HEK293T (cell line): ENCODE measurements around the gene ITGA11.

Experiments
- CTCF ChIA-PET: fragments of 350-600 bp; formaldehyde crosslinking; extraction: SDS; loops from one replicate; lab custom pipeline; 2021; ENCODE audit warnings: antibody characterized with exemption, inconsistent platforms; lab: Yijun Ruan, JAX
- POLR2A ChIA-PET: fragments of 350-600 bp; formaldehyde crosslinking; extraction: SDS; loops from one replicate; lab custom pipeline; 2020; ENCODE audit warnings: antibody characterized with exemption, inconsistent platforms; lab: Yijun Ruan, JAX
- DNase-seq: peaks from one replicate; pipeline ENCODE4 v3.0.0; 2012; ENCODE audit warnings: mixed read lengths; ENCODE audit errors: extremely low spot score
- ARNT ChIP-seq: fragments of 450-650 bp; IDR thresholded peaks from 2 replicates; pipeline ENCODE4 v1.6.1; 2017; ENCODE audit warnings: mild to moderate bottlenecking
- BHLHE40 ChIP-seq: fragments of 450-650 bp; IDR thresholded peaks from 2 replicates; pipeline ENCODE4 v1.6.1; 2016; ENCODE audit warnings: mild to moderate bottlenecking, moderate library complexity, borderline replicate concordance
- CTBP1 ChIP-seq: fragments of 450-650 bp; IDR thresholded peaks from 2 replicates; pipeline ENCODE4 v1.6.1; 2016; ENCODE audit warnings: borderline replicate concordance
- ELF4 ChIP-seq: fragments of 450-650 bp; IDR thresholded peaks from 2 replicates; pipeline ENCODE4 v1.6.1; 2017; ENCODE audit warnings: antibody characterized with exemption
- FOXA1 ChIP-seq: fragments of 450-650 bp; IDR thresholded peaks from 2 replicates; pipeline ENCODE4 v1.6.1; 2016; ENCODE audit warnings: mild to moderate bottlenecking
- FOXK2 ChIP-seq: fragments of 450-650 bp; IDR thresholded peaks from 2 replicates; pipeline ENCODE4 v1.6.1; 2016; ENCODE audit warnings: mild to moderate bottlenecking
- FOXM1 ChIP-seq: fragments of 450-650 bp; IDR thresholded peaks from 2 replicates; pipeline ENCODE4 v1.6.1; 2017; ENCODE audit warnings: mild to moderate bottlenecking, borderline replicate concordance
- HDGF ChIP-seq: fragments of 450-650 bp; IDR thresholded peaks from 2 replicates; pipeline ENCODE4 v1.6.1; 2017; ENCODE audit warnings: antibody characterized with exemption, borderline replicate concordance
- L3MBTL2 ChIP-seq: fragments of 450-650 bp; conservative IDR thresholded peaks from 2 replicates; pipeline ENCODE4 v1.6.1; 2016; ENCODE audit warnings: mild to moderate bottlenecking
- LEF1 ChIP-seq: fragments of 450-650 bp; IDR thresholded peaks from 2 replicates; pipeline ENCODE4 v1.6.1; 2017; ENCODE audit warnings: mild to moderate bottlenecking, borderline replicate concordance
- NFRKB ChIP-seq: fragments of 450-650 bp; IDR thresholded peaks from 2 replicates; pipeline ENCODE4 v1.6.1; 2016; ENCODE audit warnings: mild to moderate bottlenecking, moderate library complexity
- SP1 ChIP-seq: fragments of 450-650 bp; IDR thresholded peaks from 2 replicates; pipeline ENCODE4 v1.6.1; 2017
- SUZ12 ChIP-seq: fragments of 450-650 bp; IDR thresholded peaks from 2 replicates; pipeline ENCODE4 v1.6.1; 2016; ENCODE audit warnings: mild to moderate bottlenecking
- TARDBP ChIP-seq: fragments of 450-650 bp; IDR thresholded peaks from 2 replicates; pipeline ENCODE4 v1.6.1; 2016
- ZNF384 ChIP-seq: fragments of 450-650 bp; IDR thresholded peaks from 2 replicates; pipeline ENCODE4 v1.6.1; 2016
- TF ChIP-seq, protein P1 (sequence below): fragments of 450-650 bp; IDR thresholded peaks from 2 replicates; pipeline ENCODE4 v1.6.1; 2016

The ITGA11 gene

DNA sequence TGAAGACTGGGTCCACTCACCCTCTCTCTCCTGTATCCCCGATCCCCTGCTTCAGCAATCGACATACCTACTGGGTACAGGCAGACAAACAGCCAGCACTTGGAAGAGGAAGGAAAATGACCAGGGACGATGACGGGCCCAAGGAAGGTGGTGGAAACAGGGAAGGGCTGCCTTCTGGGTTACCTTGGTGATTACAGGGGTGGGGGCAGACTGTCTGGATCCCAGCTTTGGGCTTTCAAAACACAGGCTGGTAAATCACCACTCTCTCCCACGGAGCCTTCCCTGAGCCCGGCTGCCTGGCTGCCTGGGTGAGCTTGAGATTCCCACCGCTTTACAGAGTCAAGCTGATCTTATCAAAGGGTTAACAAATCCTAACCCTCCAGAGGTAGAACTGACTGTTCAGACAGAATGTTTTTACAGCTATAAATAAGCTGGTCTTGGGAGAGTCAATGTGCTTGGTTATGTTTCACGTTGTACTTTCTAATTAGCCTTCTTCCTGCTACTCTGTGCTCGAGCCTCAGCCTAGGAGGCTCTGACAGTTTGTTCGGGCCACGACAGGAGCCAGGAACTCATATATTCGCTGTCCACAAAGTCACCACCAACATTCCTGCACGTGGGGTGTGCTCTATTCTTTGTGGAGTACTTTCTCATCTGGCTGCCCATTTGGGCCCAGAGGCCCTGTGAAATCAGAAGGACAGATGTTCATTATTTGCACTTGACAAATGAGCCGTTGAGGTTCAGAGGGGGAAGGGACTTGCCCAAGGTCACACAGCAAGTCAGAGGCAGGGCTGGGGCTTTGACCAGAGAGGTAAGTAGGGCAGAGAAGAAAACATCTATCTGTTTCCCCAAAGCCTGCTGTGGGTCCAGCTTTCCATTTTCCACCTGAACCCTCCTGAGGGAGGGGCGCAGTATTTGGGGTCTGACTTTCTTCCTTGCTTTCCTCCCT lies 91.0 kb downstream of the ITGA11 start:
- POLR2A ChIA-PET, result interaction anchor here (1.2 kb wide), 1 partner anchor 64 kb away, joined by 4 read pairs; the partner anchor contains the start of gene FEM1B
- no peak for DNase-seq
- CTCF ChIA-PET, result interaction anchor here (0.6 kb wide), 1 partner anchor 146 kb away, joined by 8 read pairs; no protein-coding TSS in a partner anchor

GRCh38 chr15:68339481-68339880 lies 92.5 kb downstream of the ITGA11 start:
- TF ChIP-seq CTBP1, result no peak
- no peak for TF ChIP-seq FOXK2
- TF ChIP-seq, protein P1, sequence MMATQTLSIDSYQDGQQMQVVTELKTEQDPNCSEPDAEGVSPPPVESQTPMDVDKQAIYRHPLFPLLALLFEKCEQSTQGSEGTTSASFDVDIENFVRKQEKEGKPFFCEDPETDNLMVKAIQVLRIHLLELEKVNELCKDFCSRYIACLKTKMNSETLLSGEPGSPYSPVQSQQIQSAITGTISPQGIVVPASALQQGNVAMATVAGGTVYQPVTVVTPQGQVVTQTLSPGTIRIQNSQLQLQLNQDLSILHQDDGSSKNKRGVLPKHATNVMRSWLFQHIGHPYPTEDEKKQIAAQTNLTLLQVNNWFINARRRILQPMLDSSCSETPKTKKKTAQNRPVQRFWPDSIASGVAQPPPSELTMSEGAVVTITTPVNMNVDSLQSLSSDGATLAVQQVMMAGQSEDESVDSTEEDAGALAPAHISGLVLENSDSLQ, result no peak
- no peak for TF ChIP-seq ZNF384
- no peak for TF ChIP-seq L3MBTL2
- no peak for TF ChIP-seq LEF1
- no peak for TF ChIP-seq HDGF
- no peak for TF ChIP-seq SUZ12
- no peak for TF ChIP-seq SP1
- no peak for TF ChIP-seq NFRKB
- no peak for TF ChIP-seq TARDBP
- no peak for DNase-seq
- ChIA-PET CTCF (no interaction called here), POLR2A (no interaction called here)

More for the DNA sequence above, 91.0 kb downstream of the ITGA11 start:
- TF ChIP-seq L3MBTL2 (no peak), TARDBP (no peak), ELF4 (no peak), ZNF384 (no peak), FOXA1 (no peak), FOXK2 (no peak), CTBP1 (no peak), NFRKB (no peak), SUZ12 (no peak), ARNT (no peak), BHLHE40 (no peak), LEF1 (no peak), FOXM1 (no peak), SP1 (no peak), HDGF (no peak)
- TF ChIP-seq, protein P1, result no peak

DNA sequence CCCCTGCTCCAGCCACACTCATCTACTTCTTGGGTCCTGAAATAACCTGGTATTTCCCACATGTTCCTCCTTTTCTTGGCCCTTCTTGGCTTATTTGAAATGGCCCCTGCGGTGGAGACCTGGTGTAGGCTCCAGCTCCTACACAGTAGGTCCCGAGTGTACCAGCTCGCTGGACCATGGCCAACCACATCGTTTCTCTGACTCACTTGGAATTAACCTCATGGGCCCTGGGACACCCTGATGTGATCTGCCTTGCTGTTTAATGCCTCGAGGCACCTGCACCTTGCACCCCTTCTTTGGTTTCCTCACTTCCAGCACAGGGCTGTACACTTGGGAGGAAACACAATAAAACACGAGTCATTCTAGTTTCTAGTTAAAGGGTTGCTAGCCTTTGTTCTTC lies 94.1 kb downstream of the ITGA11 start:
- CTCF ChIA-PET, result no interaction called here
- no peak for DNase-seq
- no peak for TF ChIP-seq SUZ12
- TF ChIP-seq HDGF, result no peak
- no peak for TF ChIP-seq FOXM1
- TF ChIP-seq FOXK2, result no peak
- no peak for TF ChIP-seq SP1
- TF ChIP-seq CTBP1, result no peak
- no peak for TF ChIP-seq L3MBTL2
- no peak for TF ChIP-seq ZNF384
- TF ChIP-seq ARNT, result no peak
- POLR2A ChIA-PET, result no interaction called here

DNA sequence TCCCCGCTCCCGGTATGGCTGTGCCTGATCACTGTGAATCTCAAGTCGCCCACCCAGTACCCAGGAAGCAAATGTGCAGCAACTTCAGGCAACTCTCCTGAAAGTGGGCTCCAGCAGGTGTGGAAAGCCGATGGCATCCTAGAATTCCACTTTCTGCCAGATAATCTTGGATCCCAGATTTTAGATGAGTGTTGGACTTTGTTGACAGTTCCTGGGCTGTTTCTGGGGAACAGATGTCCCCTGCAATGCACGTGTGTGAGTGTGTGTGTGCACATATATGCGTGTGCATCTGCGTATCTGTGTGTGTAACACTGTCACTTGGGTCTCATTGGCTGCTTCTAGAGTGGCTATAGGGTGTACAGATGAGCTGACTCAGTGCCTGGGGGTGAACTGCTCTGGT lies 95.4 kb downstream of the ITGA11 start:
- ChIA-PET POLR2A (no interaction called here), CTCF (no interaction called here)
- TF ChIP-seq FOXK2, result no peak
- TF ChIP-seq TARDBP, result no peak
- no peak for TF ChIP-seq ZNF384
- TF ChIP-seq FOXA1, result no peak
- TF ChIP-seq HDGF, result no peak
- no peak for TF ChIP-seq L3MBTL2
- no peak for TF ChIP-seq NFRKB
- TF ChIP-seq SP1, result no peak
- no peak for TF ChIP-seq ARNT
- TF ChIP-seq BHLHE40, result no peak
- TF ChIP-seq CTBP1, result no peak
- TF ChIP-seq LEF1, result no peak
- no peak for TF ChIP-seq ELF4
- TF ChIP-seq FOXM1, result no peak
- TF ChIP-seq SUZ12, result no peak
- no peak for DNase-seq

DNA sequence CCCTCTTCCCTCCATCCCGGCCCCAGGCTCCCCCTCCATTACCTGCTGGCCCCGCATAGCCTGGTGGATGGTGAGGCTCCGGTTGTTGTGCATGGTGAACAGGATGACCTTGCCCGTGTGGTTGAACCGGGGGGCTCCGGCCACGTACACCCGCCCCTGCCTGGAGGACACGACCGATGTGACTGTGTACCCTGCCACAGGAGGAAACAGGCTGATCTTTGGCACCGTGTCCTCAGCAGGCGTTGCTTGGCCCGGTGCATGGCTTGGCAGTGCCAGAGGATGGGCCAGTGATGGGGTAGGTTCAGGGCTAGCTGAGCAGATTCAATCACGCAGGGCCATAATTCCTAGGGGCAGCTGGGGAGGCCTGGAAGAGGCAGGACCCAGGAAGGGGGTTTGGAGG lies 96.3 kb downstream of the ITGA11 start:
- ChIA-PET CTCF (no interaction called here), POLR2A (no interaction called here)
- no peak for DNase-seq
- no peak for TF ChIP-seq LEF1
- no peak for TF ChIP-seq CTBP1
- TF ChIP-seq SUZ12, result no peak
- no peak for TF ChIP-seq BHLHE40
- TF ChIP-seq HDGF, result no peak
- TF ChIP-seq ELF4, result no peak
- no peak for TF ChIP-seq TARDBP
- no peak for TF ChIP-seq ZNF384
- no peak for TF ChIP-seq SP1

DNA sequence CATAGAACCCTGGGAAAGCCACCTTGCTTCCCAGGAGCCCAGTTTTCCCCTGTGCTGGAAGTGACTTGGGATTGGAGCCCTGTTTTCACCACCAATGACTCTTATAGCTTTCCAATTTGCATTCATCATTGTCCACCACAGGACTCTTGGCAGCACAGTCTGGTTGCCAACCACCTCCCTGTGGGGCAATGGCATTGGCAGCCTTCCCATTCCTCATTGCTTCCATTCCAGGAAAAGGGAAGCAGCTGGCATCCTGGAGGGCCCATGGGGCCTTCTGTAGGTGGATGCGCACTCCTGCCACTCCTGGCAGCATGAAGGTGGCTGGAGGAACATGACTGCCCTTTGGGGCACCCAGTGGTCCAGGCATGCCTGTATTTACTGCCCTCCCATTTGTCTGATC lies 96.7 kb downstream of the ITGA11 start:
- TF ChIP-seq L3MBTL2, result no peak
- no peak for TF ChIP-seq FOXA1
- no peak for TF ChIP-seq BHLHE40
- TF ChIP-seq, protein P1, result no peak
- no peak for TF ChIP-seq LEF1
- no peak for TF ChIP-seq FOXK2
- no peak for TF ChIP-seq SUZ12
- no peak for TF ChIP-seq ARNT
- TF ChIP-seq FOXM1, result no peak
- no peak for TF ChIP-seq ELF4
- no peak for TF ChIP-seq ZNF384
- TF ChIP-seq NFRKB, result no peak
- no peak for TF ChIP-seq CTBP1
- no peak for TF ChIP-seq HDGF
- no peak for TF ChIP-seq SP1
- no peak for TF ChIP-seq TARDBP
- CTCF ChIA-PET, result interaction anchor here (1.4 kb wide), 1 partner anchor 8 kb away, joined by 8 read pairs; no protein-coding TSS in a partner anchor
- DNase-seq, result no peak
- POLR2A ChIA-PET, result interaction anchor here (0.7 kb wide), 1 partner anchor 57 kb away, joined by 3 read pairs; the partner anchor contains the start of gene FEM1B
